GM04503 (cell line): ENCODE data around the gene ARSJ.

ENCODE experiments used
- DNase-seq: peaks from one replicate; pipeline ENCODE4 v3.0.0-alpha.2; 2012; ENCODE audit warnings: low read depth

Gene ARSJ

GRCh38 chr4:113899271-113900070 is 80.0 kb downstream of the ARSJ start:
- DNase-seq: no peak

- DNase-seq: no peak
Measured at GRCh38 chr4:113893546-113893945, 85.9 kb downstream of the ARSJ start.

GRCh38 chr4:113888006-113888405 is 91.4 kb downstream of the ARSJ start:
- DNase-seq: no peak

GRCh38 chr4:113885291-113885690 is 94.2 kb downstream of the ARSJ start:
- no peak for DNase-seq

GRCh38 chr4:113884655-113885054 is 94.8 kb downstream of the ARSJ start:
- no peak for DNase-seq

- DNase-seq: no peak
Measured at GRCh38 chr4:113882668-113883067, 96.8 kb downstream of the ARSJ start.

- DNase-seq: no peak
Measured at GRCh38 chr4:113881256-113881655, 98.2 kb downstream of the ARSJ start.

- no peak for DNase-seq
Measured at GRCh38 chr4:113880240-113881028, 99.0 kb downstream of the ARSJ start.

GRCh38 chr4:113878668-113879067 is 100.8 kb downstream of the ARSJ start:
- no peak for DNase-seq

- no peak for DNase-seq
Measured at GRCh38 chr4:113874480-113874879, 105.0 kb downstream of the ARSJ start.

- DNase-seq: no peak
Measured at GRCh38 chr4:113873508-113873907, 105.9 kb downstream of the ARSJ start.

- no peak for DNase-seq
Measured at GRCh38 chr4:113872426-113873260, 106.8 kb downstream of the ARSJ start.

- no peak for DNase-seq
Measured at GRCh38 chr4:113871080-113871479, 108.4 kb downstream of the ARSJ start.

GRCh38 chr4:113869743-113870375 is 109.6 kb downstream of the ARSJ start:
- DNase-seq: no peak

GRCh38 chr4:113866611-113867010 is 112.8 kb downstream of the ARSJ start:
- DNase-seq: no peak

GRCh38 chr4:113858924-113859323 is 120.5 kb downstream of the ARSJ start:
- DNase-seq: no peak

- no peak for DNase-seq
Measured at GRCh38 chr4:113851816-113852215, 127.6 kb downstream of the ARSJ start.
